BE2C (cell line): ENCODE data around the gene APOBEC3H.

Experiments
- DNase-seq: peaks from one replicate; pipeline ENCODE4 v3.0.0-alpha.2; 2020
- H3K27me3 ChIP-seq: fragments of 250-450 bp; sonication (Bioruptor Pico); 2 replicates; pipeline ENCODE4 v1.5.1; 2020; ENCODE audit warnings: mild to moderate bottlenecking
- H3K36me3 ChIP-seq: fragments of 250-450 bp; sonication (Bioruptor Pico); 2 replicates; pipeline ENCODE4 v1.5.1; 2020; ENCODE audit warnings: mild to moderate bottlenecking
- H3K4me1 ChIP-seq: fragments of 250-450 bp; sonication (Bioruptor Pico); 2 replicates; pipeline ENCODE4 v1.5.1; 2020
- H3K4me3 ChIP-seq: 2 replicates; pipeline ENCODE4 v1.5.1; 2011; ENCODE audit warnings: low read depth, low read length
- H3K9me3 ChIP-seq: fragments of 250-450 bp; sonication (Bioruptor Pico); 2 replicates; pipeline ENCODE4 v1.5.1; 2020
- TF ChIP-seq, protein P1 (sequence below): IDR thresholded peaks from 2 replicates; pipeline ENCODE4 v1.5.1; 2012; ENCODE audit warnings: mild to moderate bottlenecking, low read depth, low read length

The APOBEC3H gene

DNA sequence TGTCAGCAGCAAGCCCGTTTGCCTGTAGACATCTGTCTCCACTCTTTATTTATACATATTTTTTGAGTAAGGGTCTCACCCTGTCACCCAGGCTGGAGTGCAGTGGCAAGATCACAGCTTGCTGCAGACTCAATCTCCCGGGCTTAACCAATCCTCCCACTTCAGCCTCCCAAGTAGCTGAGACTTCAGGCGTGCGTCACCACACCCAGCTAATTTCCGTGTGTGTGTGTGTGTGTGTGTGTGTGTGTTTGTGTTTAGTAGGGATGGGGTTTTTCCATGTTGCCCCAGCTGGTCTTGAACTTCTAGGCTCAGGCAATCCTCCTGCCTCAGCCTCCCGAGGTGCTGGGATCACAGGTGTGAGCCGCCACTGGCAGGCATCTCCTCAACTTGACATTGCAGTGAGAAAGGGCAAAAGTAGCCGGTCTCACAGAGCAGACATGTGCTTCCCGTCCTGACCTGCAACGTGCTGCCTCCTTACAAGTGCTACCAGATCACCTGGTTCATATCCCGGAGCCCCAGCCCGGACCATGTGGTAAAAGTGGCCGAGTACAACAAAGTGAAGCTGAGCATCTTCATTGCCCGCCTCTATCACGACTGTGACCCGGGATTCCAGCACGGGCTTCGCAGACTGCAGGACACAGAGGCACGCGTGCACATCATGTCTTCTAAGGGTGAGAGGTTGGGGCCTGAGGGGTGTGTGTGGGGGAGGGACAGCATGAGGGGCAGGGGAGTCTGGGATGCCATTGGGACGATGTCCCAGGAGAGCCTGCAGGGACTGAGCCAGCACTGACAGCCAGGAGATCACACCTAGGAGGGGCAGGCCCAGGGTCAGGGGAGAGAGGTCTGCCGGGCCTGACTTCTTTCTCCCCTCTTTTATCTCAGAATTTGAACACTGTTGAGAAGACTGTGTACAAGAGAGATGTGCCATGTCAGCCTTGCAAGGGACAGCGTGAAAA, 5.6 kb upstream of the APOBEC3H start:
- no peaks in the 10 kb centered on the region for H3K36me3 ChIP-seq
- no peaks in the 10 kb centered on the region for H3K9me3 ChIP-seq
- H3K4me1 ChIP-seq: peaks cover 3% of the 10 kb centered on the region
- H3K4me3 ChIP-seq: no peak overlapping the region
- no peak for DNase-seq
- H3K27me3 ChIP-seq: no peaks in the 10 kb centered on the region
- TF ChIP-seq, protein P1, sequence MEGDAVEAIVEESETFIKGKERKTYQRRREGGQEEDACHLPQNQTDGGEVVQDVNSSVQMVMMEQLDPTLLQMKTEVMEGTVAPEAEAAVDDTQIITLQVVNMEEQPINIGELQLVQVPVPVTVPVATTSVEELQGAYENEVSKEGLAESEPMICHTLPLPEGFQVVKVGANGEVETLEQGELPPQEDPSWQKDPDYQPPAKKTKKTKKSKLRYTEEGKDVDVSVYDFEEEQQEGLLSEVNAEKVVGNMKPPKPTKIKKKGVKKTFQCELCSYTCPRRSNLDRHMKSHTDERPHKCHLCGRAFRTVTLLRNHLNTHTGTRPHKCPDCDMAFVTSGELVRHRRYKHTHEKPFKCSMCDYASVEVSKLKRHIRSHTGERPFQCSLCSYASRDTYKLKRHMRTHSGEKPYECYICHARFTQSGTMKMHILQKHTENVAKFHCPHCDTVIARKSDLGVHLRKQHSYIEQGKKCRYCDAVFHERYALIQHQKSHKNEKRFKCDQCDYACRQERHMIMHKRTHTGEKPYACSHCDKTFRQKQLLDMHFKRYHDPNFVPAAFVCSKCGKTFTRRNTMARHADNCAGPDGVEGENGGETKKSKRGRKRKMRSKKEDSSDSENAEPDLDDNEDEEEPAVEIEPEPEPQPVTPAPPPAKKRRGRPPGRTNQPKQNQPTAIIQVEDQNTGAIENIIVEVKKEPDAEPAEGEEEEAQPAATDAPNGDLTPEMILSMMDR: no peak

DNA sequence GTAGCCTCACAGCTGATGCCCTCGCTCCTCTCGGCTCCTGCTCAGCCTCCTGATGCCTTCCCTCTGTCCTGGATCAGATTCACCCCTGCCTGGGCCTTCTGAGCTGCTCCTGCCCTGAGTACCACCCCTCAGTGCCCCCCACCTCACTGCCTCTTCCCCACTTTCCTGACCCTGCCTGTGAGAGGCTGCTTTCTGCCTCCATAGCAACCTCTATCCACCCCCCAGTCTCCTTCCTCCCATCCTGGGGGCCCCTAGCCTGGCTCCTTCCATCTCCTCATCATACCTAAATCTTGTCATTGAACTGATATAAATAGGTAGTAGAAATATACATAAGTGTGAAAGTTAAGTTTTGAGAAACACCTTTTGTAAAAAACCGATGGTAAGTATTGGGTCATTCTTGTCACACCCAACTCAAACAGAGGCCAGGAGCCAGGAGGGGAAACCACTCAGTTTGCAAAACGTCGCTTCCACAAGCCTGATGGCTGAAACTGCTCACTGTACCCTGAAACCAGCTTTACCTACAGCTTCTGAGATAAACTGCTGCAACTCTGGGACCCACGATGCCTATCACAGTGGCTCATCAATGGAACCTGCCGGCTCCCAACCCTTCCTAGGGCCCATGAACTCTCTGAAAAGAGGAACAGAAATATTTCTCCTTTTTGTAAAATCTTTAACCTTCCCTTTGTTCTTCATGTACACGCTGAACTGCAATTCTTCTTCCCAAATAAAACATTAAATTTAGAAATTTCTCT, 4.8 kb upstream of the APOBEC3H start:
- no peak overlapping the region for H3K4me3 ChIP-seq

DNA sequence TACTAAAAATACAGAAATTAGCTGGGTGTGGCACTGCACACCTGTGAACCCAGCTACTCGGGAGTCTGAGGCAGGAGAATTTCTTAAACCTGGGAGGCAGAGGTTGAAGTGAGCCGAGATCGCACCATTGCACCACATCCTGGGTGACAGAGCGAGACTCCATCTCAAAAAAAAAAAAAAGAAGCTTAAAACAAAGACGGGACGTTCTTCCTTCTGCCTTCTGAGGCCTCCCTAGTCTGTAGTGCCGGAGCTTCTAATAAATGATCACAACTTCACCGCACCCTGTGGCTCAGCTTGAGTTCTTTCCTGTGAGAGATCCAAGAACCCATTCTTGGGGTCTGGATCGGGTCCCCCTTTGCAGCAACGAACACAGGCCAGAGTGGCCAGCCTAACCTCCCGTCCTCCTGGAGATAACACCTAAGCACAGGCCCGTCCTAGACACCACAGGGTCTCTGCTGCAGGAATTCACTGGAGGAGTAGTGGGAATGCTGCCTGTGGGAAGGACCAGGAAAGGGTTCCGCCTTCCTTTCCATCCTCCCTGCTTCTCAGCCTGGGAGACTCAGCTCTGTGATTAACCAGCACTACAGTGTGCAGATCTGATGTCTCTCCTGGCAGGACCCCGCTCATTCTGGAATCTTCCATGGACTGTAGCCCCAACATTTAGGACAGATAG, 2.2 kb upstream of the APOBEC3H start:
- no peaks in the 10 kb centered on the region for H3K27me3 ChIP-seq
- no peaks in the 10 kb centered on the region for H3K9me3 ChIP-seq
- TF ChIP-seq, protein P1: no peak
- H3K4me3 ChIP-seq: no peak overlapping the region
- no peak for DNase-seq
- H3K4me1 ChIP-seq: no peaks in the 10 kb centered on the region
- H3K36me3 ChIP-seq: no peaks in the 10 kb centered on the region

More for the DNA sequence above, 4.8 kb upstream of the APOBEC3H start:
- Histone ChIP-seq H3K4me1 (peaks cover 3% of the 10 kb centered on the region), H3K27me3 (no peaks in the 10 kb centered on the region), H3K36me3 (no peaks in the 10 kb centered on the region), H3K9me3 (no peaks in the 10 kb centered on the region)
- TF ChIP-seq, protein P1: no peak
- no peak for DNase-seq

GRCh38 chr22:39095971-39096370, 1.1 kb upstream of the APOBEC3H start:
- Histone ChIP-seq H3K27me3 (no peaks in the 10 kb centered on the region), H3K4me3 (no peak overlapping the region), H3K36me3 (no peaks in the 10 kb centered on the region), H3K9me3 (no peaks in the 10 kb centered on the region), H3K4me1 (no peaks in the 10 kb centered on the region)
- TF ChIP-seq, protein P1: no peak
- DNase-seq: no peak

DNA sequence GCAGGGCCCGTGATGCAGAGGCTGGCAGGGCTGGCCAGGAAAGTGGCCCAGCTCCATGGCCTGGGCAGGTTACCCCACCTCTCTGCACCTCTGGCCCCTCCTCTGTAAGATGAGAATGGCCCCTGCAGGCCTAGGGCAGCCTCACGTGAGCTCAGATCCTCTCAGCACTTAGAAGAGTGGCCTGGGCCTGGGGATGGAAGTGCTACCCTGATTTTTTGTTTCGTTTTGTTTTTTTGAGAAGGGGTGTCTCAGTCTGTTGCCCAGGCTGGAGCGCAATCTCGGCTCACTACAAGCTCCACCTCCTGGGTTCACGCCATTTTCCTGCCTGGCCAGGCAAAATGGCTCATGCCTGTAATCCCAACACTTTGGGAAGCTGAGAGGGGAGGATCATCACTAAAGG, 982 bp downstream of the APOBEC3H start:
- Histone ChIP-seq H3K27me3 (no peaks in the 10 kb centered on the region), H3K4me3 (no peak overlapping the region), H3K36me3 (no peaks in the 10 kb centered on the region), H3K4me1 (no peaks in the 10 kb centered on the region), H3K9me3 (no peaks in the 10 kb centered on the region)
- TF ChIP-seq, protein P1: no peak
- no peak for DNase-seq
